Measurements from ENCODE around the gene RSPO1.
"Not testable (repeated sequence)": the region's sequence is repeated elsewhere in the genome, so short reads cannot be mapped to it uniquely, and the experiment has no call there.

The RSPO1 gene

GRCh38 chr1:37612186-37612585 is 22.5 kb downstream of the RSPO1 start:
- no peak for DNase-seq

GRCh38 chr1:37609994-37610393 is 24.7 kb downstream of the RSPO1 start:
- no peak for DNase-seq

DNA sequence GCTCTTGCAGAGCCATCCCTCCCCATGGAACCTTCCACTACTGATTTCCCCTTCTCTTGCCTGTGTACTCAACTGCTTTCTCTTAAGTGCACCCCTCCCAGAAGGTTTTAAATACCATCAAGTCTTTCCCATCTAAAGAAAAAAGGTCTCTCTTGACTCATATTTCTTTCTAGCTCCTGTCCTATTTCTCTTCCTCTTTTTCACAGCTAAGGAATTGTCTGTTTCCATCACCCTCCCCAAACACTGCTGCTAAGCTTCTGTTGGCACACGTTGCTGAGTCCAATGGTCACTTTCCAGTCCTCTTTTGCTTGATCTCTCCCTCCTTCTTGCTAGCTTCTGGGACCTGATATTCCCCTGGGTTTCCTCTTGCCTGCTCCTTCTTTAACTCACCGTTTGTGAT is 25.7 kb downstream of the RSPO1 start:
- no peak for DNase-seq

GRCh38 chr1:37606481-37607263 is 28.0 kb downstream of the RSPO1 start:
- no peak for DNase-seq

DNA sequence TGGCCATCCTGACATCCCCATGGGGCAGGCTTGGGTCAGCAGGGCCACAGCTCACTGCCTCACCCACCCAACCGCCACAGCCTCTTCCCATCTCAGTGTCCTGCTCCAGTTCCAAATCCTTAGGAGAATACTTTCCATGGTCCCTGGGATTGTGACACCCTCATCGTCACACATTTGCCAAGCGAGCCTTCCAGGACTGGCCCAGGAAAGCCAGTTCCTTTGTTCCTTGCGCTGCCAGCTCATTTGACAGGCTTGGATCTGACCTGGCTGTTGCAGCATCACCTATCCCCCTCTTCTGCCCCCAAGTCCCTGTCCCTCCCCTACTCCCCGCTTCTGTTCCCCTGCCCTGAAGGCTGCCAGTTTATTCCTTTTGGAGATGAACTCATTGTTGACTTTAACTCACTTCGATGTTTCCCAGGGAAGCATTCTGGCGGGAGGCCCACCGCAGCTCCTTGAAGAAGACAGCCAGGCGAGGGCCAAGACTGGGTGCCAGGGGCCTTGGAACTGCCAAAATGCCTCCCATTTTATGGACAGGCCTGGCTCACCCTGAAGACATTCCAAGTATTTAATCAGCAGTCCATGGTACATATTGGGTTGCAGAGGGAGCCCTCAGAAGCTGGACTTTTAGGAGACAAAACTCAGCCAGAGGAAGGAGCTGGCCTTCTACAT is 28.8 kb downstream of the RSPO1 start:
- no peak for DNase-seq

- DNase-seq, result no peak
These were observed 29.5 kb downstream of the RSPO1 start for GRCh38 chr1:37605061-37605650.

- DNase-seq, result peak; percentile 10
These were observed 31.7 kb downstream of the RSPO1 start for GRCh38 chr1:37602750-37603694.

DNA sequence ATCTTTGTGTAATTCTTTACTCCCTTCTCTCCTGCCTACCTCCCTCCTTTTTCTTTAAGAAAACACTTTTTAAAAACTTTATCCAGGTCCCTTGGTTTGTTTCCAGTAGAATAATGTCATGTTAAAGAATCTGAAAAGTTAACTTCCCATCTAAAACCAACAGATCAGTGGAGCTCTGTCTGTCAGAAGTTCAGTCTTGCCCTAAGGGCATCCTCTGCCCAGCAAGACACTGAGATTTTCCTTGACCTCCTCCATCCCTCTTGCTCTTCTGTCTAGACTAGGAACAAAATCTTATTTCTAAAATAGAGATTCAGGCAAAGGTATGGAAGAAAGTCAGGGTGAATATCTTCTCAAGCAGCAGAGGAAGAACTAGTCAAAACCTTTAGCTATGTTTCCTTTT is 33.3 kb downstream of the RSPO1 start:
- DNase-seq, result no peak

- no peak for DNase-seq
These were observed 34.8 kb downstream of the RSPO1 start for GRCh38 chr1:37599940-37600339.

GRCh38 chr1:37596182-37596667 is 38.5 kb downstream of the RSPO1 start:
- no peak for DNase-seq

GRCh38 chr1:37595440-37596181 is 39.1 kb downstream of the RSPO1 start, which contains the start of gene GNL2:
GNL2 (minus strand) TSS chr1:37595937; CDS start chr1:37595822, 115 bp downstream.
- DNase-seq, result peak; percentile 95

- DNase-seq, result no peak
These were observed 41.0 kb downstream of the RSPO1 start for GRCh38 chr1:37593726-37594125.

DNA sequence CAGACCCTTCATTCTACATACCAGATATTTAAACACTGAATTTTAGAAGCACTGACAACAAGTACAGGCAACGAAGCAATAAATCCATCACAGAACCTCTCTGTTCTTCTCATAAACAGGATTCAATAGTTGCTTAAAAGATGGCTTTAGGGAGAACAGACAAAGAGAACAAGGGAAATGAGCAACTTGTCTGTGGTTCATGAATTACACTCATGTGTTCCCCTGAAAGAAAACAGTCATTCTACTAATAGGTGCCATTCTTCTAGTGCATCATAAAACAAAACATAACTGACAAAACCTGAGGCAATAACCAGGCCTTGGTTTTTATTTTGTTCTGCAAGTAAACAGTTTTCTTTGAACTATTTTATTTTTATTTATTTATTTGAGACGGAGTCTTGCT is 45.8 kb downstream of the RSPO1 start:
- DNase-seq, result no peak

GRCh38 chr1:37584544-37584943 is 50.1 kb downstream of the RSPO1 start:
- DNase-seq, result not testable (repeated sequence)

DNA sequence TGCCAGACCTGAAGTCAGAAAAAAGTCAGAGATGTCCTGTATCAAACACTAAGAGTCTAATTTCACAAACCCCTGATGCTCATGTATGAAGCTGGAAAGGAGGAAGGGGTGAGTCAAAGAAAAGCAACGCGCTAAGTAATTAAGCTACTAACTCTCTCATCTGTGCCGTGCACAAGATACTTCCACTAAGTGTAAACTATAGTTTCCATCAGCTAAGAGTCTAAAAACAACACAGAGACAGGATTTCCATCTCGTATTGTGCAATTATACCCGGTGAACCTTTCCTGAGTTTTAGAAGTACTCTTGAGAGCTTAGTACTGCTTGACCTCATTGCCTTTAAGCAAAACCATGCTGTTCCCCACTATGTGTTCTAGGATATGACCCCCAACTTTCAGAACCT is 59.0 kb downstream of the RSPO1 start:
- no peak for DNase-seq

GRCh38 chr1:37574834-37575480 is 59.7 kb downstream of the RSPO1 start:
- DNase-seq, result no peak

GRCh38 chr1:37570528-37571334 is 64.0 kb downstream of the RSPO1 start:
- no peak for DNase-seq

GRCh38 chr1:37567023-37567422 is 67.7 kb downstream of the RSPO1 start:
- DNase-seq, result no peak

DNA sequence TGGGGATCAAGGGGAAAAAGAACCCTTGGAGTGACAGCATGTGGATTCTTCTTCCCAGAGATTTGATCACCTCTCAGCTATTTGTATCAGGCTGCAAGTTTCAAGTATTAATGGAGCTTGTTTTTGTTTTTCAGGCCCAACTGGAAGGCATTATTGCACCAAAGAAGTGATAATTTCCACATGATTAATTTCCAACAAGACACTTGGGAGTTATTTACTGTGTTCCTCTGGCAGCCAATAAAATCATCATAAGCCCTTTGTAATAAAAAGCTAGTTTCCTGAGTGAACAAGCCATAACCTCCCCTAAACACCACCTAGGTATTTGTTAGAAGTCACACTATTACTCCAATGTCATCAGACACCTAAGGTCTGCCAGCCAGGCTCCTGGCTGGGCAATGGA is 69.8 kb downstream of the RSPO1 start:
- DNase-seq, result no peak

DNA sequence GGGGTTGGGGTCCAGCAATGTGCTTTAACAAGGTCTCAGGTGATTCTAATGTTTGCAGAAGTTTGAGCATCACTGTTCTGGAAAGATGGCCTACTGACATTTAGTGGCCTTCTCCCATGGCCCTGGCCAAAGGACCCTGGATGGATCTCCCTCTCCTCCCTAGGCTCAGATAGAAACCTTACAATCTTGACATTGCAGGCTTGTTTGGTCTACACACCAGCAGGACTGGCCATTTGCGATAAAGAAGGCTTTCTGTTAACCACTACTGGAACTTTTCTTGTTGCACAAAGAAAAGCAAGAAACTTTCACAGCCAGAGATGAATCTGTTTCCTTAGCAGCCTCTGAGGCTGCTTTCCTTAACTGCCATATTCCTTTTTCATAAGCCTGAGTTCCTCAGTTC is 71.7 kb downstream of the RSPO1 start:
- no peak for DNase-seq
